GM21786 (cell line): ENCODE measurements around the gene TCFL5.

Experiments used
- ATAC-seq: cut with Tn5 transposase; IDR thresholded peaks from one replicate; pipeline ENCODE4 v1.9.1; 2021; ENCODE audit not compliant: unreplicated experiment

Gene TCFL5

DNA sequence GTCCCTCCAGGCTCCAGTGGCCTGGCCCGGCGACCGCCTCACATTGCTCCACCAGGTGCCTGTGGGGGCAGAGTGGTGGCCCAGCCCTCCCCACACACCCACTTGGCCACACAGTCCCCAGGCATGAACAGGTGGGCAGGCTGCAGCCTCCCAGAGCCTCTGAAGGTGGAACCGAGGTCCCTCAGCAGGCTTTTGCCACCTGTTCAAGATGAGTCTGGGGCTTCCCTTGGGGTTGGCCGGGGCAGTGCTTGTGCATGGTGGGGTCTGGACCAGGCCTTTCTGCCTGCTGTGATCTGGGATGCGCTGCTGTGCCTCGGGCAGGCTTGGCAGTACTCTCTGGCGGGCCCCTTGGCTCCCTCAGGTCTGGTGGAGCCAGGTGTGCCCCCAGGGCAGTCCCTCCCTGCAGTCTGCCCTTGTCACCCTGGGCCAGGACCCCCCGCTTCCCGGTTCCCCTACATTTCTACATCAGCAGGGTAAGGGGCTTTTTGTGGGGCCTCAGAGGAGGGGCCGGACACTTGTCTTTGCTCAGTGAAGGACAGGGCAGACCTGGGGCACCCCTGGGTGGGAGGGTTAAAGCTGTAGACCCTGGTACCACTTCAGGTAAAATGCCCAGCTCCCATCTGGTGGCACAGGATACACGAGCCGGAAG lies 47.4 kb downstream of the TCFL5 start:
- ATAC-seq: no peak

DNA sequence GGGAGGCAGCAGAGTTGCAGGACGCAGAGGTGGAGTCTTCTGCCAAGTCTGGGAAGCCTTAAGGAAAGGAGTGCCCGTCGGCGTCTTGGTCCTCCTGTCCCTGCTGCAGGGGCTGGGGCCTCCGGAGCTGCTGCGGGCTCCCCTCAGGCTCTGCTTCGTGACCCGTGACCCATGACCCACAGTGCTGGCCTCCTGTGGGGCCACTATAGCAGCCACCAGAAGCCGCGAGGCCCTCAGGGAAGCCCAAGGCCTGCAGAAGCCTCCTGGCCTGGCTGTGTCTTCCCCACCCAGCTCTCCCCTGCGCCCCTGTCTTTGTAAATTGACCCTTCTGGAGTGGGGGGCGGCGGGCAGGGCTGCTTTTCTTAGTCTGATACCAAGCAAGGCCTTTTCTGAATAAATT lies 48.0 kb downstream of the TCFL5 start:
- no peak for ATAC-seq

DNA sequence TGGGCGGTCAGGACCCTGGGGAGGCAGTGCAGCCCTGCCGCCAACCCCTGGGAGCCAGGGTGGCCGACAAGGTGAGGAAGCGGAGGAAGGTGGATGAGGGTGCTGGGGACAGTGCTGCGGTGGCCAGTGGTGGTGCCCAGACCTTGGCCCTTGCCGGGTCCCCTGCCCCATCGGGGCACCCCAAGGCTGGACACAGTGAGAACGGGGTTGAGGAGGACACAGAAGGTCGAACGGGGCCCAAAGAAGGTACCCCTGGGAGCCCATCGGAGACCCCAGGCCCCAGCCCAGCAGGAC lies 48.8 kb downstream of the TCFL5 start:
- ATAC-seq: no peak

DNA sequence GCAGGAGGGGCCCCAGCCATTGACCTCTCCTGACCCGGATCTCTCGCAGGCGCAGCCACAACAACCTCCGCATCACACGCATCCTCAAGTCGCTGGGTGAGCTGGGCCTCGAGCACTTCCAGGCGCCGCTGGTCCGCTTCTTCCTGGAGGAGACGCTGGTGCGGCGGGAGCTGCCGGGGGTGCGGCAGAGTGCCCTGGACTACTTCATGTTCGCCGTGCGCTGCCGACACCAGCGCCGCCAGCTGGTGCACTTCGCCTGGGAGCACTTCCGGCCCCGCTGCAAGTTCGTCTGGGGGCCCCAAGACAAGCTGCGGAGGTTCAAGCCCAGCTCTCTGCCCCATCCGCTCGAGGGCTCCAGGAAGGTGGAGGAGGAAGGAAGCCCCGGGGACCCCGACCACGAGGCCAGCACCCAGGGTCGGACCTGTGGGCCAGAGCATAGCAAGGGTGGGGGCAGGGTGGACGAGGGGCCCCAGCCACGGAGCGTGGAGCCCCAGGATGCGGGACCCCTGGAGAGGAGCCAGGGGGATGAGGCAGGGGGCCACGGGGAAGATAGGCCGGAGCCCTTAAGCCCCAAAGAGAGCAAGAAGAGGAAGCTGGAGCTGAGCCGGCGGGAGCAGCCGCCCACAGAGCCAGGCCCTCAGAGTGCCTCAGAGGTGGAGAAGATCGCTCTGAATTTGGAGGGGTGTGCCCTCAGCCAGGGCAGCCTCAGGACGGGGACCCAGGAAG lies 49.3 kb downstream of the TCFL5 start:
- no peak for ATAC-seq

DNA sequence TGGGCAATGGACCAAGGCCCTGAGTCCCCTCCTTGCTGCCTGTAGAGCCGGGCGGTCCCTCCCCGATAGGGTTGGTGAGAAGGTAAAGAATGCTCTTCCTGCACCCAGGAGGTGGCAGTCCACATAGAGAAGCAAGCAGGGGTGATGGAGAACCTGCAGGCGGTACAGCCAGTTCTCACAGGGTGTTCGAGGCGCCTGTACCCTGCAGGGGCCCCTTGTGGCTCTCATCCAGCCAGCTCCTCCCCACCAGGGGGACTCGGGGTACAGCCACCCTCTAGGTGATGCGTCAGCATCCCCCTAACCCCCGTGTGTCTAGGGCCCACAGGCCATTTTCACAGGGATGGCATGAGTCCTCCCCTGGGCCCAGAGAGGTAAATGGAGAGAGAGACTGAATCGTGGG lies 49.9 kb downstream of the TCFL5 start:
- no peak for ATAC-seq

DNA sequence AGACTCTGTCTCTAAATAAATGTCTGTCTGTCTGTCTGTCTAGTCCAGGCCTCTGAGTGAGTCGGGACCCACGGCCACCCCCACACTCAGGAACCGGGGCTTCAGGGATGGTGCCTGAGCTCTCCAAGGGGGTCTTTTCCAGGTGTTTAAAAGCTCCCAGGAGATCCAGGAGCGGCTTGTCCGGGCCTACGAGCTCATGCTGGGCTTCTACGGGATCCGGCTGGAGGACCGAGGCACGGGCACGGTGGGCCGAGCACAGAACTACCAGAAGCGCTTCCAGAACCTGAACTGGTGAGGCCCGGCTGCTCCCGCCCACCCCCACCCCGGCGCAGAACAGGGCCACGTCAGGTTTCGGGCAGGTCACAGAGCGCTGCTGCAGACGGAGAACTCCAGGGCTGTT lies 50.3 kb downstream of the TCFL5 start:
- no peak for ATAC-seq

DNA sequence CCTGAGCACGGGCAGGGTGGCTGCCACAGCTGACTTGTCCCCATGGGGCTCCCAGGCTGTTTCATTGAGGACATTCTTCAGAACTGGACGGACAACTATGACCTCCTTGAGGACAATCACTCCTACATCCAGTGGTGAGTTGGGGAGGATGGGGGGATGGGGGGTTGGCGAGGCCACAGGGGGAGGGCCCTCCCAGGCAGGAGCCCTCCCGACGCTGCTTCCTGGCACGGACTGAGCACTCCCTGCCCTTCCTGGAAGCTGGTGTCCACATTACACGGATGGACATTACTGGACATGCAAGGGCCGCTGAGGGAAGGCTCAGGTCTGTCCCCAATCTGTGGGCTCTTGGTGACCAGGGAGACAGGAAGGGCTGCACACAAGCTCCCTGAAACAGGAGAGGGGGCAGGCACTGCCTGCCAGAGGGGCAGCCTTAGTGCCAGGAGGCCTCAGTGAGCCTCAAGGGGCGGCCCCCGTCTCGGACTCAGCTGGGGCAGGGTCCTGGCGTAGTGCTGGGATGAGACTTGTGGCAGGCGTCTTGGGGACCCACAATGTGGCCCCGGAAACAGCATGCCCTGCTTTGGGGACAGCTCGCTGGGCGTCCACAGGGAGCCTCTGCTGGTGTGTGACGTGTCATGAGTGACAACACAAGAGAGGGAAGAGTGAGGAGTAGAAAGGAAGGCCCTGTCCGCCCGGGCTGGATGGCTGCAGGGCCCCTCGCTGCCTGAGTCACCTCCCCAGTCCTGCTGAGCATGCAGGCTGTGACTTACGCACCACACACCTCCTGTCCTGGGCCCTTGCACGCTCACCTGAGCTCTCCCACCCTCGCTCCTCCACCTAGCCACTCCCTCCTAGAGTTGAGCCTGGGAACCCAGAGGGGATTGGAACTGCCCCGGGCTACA lies 51.8 kb downstream of the TCFL5 start:
- no peak for ATAC-seq

DNA sequence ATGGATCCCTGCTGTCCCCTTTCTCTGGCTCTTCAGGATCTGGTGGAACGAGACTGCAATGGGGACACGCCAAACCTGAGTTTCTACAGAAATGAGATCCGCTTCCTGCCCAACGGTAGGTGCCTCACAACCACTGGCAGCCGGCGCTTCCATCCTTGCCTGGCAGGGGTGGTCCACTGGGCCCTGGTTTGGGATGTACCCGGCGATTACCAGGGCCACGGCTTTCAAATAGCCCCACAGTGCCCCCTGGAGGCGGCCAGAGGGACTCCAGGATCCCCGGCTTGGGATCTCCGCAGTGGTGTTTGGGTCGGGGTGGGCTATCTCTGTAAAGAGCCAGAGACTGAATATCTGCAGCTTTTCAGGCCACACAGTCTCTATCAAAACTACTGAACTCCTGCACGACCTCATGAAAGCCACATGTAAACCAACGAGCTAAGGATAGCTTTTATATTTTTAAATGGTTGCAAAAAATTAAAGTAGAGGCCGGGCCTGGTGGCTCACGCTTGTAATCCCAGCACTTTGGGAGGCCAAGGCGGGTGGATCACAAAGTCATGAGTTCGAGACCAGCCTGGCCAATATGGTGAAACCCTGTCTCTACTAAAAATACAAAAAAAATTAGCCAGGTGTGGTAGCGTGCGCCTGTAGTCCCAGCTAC lies 53.3 kb downstream of the TCFL5 start:
- ATAC-seq: no peak

DNA sequence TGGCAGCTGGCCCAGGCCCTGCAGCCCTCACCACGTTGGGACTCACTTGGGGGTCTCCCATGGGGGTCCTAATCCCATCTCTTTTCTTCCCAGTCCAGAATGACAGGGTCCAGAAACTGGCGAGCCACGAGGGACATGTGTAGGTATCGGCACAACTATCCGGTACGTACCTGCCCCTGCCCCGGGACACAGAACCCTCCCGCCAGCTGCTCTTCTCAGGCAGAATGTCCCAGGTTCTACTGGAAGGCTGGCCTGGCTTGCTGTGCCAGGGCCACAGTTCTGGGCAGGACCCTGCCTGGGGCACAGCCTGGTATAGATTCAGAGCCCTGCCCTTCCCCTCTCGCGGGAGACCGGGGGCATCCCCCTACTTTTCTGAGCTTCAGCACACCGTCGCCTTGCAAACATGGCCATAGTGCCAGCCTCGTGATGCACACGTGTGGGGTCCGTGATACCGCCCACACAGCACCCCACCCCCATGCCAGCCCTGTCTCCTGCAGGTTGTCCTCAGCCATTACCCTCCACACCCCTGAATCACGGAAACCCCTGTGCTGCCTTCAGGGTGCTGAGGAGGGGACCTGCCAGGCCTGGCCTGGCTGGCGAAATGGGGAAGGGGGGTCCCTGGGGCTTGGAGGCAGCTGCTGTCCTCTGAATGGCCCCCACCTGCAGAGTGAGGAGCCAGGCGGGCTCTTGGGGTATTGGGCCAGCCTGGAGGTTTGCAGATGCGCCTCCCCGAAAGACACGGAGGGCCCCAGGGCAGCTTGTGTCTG lies 54.0 kb downstream of the TCFL5 start:
- no peak for ATAC-seq

DNA sequence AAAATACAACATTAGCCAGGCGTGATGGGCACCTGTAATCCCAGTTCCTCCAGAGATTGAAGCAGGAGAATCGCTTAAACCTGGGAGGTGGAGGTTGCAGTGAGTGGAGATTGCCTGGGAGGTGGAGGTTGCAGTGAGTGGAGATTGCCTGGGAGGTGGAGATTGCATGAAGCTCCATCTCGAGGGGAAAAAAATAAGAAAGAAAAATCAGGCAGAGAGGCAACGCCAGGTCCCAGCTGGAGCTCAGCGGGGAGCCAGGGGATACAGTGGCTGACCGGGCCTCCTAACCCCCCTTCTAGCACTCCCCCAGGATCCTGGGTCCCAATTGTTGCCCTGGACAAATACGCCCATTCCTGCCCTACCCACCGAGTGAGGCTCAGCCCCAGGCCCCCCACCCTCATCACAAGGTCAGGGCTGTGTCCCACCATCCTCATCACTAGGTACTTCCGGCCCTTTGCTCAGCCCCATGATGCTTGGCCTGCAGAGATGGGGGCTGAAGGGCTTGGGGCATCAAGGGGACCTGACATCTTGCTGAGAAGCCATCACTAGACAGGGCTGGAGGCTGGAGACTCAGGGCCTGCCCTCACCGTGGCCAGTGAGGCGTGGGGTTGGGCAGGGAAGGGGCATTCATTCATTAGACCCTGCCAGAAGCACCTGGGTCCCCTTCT lies 55.1 kb downstream of the TCFL5 start:
- ATAC-seq: no peak

DNA sequence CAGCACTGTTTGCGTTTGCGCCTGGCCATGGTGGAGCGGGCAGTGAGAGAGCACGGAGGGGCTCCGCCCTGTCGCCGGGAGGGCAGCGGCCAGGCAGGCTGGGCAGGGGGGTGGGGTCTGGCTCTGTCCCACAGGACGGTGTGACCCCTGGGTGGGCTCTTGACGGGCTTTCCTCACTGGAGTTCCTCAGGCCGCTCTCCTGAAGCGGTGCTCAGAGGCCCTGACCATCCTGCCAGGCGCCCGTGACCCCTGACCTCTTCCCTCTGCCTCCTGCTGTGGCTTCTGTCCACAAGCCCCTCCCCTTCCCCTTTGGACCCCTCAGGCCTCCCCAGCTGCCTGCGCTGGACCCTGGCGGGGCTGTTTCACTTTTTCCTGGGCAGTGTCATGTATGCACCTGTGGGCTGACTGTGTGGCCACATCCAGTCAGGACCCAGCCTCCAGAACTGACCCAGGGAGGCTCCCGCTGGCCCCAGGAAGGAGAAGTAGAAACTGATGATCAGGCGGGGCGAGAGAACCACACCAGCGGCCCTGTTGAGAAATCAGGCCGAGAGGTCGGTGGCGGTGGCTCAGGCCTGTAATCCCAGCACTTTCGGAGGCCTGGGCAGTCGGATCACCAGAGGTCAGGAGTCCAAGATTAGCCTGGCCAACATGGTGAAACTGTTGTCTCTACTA lies 55.8 kb downstream of the TCFL5 start:
- no peak for ATAC-seq

DNA sequence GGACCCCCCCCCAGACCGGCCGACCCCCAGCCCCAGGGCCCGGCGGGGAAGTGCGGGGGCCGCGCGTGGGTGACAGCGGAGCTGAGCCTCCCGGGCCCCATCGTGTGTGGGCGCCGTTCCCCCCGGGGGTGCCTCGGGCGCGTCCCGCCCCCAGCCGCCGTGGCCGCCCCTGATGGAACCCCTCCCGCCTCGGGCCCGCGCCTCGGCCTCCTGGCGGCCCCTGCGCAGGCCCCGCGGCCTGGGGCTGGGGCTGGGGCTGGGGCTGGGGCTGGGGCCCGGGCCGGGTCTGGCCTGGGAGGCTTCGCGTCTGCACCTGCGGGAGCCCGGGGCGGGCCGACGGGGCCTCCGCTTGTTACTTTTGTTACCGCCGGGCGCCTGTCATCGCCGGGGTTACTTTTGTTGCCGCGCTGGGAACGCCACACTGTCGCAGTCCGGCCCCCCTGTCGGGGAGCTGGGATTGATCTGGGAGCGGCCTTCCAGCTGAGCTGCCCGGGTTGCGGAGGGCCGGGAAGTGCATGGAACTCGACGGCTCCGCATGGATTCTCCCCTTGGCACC lies 56.4 kb downstream of the TCFL5 start:
- ATAC-seq: no peak

DNA sequence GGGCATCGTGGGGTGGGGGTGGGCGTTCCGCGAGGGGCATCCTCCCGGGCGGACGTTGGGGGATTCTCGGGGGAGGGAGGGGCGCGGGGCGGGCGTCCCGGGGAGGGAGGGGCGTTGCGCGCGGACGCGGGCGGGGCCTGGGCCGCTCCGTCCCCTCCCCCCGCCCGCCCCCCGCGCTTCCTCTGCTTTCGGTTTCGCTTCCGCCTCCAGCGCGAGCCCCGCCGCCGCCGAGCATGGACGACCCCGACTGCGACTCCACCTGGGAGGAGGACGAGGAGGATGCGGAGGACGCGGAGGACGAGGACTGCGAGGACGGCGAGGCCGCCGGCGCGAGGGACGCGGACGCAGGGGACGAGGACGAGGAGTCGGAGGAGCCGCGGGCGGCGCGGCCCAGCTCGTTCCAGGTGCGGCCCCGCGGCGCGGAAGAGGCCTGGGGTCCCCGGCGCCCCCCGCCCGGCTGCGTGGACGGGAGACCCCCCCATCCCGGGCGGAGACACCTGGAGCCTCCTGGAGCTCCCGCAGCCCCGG lies 56.9 kb downstream of the TCFL5 start, which contains the start of gene OGFR:
Gene OGFR (plus strand): TSS at position 209 of the 528 bp plus-strand sequence. CDS start 25 bp downstream, at position 234.
- ATAC-seq: no peak

DNA sequence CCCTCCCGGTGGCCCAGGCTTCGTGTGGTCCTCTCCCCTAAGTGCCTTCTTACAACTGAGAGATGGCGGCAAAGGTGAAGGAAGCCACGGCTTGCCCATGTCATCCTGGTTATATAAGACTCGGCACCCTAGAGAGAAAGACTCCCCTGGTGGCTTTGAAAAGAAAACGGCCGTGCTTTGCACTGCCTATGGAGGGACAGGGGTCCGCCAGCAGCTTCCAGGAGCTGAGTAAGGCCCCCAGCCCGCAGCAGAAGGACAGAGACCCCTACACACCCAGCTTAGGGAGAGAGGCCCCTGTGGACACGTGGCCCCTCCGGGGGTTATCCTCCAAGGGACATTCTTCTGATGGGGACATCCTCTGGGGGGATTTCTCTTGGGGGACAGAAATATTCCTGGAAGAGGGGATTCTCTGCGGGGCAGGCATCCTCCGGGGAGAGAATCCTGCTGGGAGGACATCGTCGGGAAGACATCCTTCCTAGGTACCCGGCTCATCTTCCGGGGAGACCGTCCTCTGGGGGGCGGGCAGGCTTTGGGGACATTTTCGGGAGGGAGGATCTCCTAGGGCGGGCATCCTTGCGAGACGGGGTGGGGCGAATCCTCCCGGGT lies 57.5 kb downstream of the TCFL5 start:
- ATAC-seq: no peak

DNA sequence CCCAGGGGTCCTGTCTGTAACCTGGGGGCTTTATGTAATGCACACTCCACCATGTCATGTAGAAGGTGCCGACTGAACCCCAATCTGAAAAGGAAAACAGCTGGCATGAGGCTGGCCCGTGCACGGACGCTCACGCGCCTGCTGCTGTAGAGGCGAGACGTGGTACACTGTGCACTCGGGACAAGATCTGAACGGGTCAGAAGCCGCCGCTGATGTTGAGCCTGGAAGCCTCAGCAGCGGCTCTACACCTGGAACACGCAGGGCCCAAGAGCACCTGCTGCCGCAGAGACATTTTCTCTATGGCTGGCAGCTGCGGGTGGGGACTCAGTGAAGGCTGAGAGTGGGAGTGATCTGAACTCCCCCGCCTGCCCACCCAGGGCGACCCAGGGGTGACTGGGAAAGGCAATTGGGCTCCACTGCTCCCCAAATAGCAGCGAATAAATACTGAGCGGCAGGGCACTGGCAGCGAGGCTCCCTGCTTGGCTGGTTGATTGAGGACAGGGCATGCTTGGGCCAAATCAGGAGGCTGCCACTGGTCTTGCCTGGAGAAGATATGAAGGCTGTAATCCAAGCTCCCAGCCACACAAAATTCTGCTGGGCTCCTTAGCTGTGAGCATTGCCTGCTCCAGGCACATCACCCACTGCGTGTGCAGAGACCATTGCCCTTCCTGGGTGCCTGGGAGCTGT lies 59.5 kb downstream of the TCFL5 start:
- ATAC-seq: no peak

DNA sequence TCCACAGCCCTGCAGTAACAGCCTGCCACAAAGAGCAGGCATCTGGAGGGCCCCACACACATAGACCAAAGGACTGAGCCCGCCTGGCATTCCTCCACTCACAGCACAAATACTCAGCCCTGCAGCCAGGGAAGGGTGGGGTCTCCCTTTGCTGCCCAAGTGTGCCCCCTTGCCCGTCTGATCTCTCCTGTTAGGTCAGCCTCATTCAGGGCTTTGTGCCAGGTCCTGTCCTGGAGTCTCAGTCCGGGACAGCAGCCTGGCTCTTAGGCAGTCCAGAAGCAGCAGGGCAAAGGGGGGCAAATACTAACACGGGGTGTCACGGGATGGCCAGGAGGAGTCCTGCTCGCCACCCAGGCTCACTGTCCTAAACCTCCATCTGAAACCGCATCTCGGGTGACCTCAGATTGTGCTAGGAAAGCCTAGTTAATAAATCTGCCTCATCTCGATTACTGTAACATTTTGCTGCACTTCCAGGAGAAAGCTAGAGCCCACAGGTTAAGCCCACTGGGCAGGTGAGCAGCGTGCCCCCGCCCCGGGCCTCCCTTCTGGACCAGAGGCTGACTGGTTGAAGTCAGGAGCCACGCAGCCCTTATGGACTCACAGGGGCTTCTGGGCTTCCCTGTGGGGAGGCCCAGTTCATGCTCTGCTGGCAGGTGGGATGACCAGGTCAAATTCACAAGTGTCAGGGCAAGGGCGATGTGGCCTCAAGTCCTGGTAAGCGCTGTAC lies 60.2 kb downstream of the TCFL5 start:
- ATAC-seq: no peak
